NCI-H1694 treated with DMSO at 0.1 percent for 48 hours (cell line): Measurements from ENCODE around the gene C6orf15.
A peak's percentile ranks its signal among the peaks of the same experiment; 100 is the strongest.

ENCODE experiments used
- DNase-seq: peaks from one replicate; lab custom pipeline; 2025; lab: John Stamatoyannopoulos, UW

Gene C6orf15

GRCh38 chr6:31107052-31107451, 5.3 kb downstream of the C6orf15 start:
- DNase-seq, result no peak

DNA sequence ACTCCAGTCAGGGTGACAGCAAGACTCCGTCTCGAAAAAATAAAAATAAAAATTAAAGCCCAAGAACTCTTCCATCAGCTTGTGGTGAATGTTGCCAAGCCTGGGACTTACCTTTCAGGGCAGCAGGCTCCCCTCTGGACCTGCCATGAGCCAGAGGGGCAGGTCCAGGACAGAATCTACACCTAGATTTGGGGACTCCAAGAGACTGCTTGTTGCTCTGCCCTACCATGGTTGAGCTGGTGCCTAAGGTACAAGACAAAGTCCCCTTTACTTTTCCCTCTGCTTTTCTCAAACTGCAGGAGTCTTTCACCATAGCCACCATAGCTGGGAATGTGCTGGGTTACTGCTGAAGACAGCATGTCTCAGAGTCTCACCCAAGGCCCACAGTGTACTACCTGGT, 9.2 kb downstream of the C6orf15 start:
- DNase-seq, result no peak

- DNase-seq, result no peak
These were observed 13.9 kb downstream of the C6orf15 start for GRCh38 chr6:31098449-31098938.

- DNase-seq, result no peak
These were observed 15.7 kb downstream of the C6orf15 start for GRCh38 chr6:31096656-31097055.

DNA sequence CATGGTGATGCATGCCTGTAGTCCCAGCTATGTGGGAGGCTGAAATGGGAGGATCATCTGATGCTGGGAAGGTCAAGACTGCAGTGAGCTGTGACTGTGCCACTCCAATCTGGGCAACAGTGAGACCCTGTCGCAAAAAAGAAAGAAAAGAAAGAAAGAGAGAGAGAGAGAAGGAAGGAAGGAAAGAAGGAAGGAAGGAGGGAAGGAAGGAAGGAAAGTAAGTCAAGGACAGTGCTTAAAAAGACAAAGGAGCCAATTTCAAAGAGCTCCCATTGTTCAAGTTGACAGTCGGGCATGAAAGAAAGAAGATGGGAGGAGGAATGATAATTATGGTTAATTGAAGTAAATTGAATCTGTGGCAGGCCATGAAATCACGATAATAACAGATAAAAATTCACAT, 16.2 kb downstream of the C6orf15 start:
- DNase-seq, result no peak

DNA sequence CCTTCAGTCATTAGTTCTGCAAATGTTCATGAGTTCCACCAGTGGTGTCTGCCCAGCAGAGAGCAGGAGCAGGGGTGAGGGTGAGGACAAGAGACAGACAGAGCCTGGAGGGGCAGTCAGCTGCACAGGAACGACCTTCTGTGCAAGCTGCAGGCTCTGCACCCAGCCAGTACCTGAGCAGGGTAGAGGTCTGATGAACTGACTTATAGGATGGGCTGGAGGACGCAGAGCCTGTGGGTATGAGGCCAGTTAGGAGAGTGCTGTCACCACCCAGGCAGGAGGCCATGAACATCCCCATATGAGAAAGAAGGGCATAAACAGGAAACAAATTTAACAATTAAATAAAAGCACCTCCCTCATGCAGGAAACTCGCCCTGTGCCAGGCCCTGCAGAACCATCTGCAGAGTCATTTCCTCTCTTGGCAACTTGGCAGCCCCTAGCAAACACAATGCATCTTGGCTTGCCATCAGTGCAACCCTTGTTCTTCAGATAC, 17.9 kb downstream of the C6orf15 start:
- DNase-seq, result no peak

GRCh38 chr6:31092769-31093505, 19.4 kb downstream of the C6orf15 start:
- no peak for DNase-seq

DNA sequence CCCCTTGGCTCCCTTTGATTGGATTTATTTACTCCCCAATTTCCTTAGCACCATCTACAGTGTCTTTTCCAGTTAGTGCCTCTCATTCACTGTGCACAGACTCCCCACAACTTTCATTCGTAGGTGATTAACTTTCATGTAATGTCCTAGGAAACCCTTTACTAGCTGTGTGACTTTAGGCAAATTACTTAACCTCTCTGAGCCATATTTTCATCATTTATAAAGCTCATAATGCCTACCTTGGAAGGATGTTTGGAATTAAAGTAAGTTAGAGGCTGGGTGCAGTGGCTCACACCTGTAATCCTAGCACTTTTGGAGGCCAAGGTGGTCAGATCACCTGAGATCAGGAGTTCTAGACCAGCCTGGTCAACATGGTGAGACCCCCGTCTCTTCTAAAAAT, 20.1 kb downstream of the C6orf15 start:
- DNase-seq, result no peak

- no peak for DNase-seq
These were observed 20.7 kb downstream of the C6orf15 start for GRCh38 chr6:31091680-31092079.

DNA sequence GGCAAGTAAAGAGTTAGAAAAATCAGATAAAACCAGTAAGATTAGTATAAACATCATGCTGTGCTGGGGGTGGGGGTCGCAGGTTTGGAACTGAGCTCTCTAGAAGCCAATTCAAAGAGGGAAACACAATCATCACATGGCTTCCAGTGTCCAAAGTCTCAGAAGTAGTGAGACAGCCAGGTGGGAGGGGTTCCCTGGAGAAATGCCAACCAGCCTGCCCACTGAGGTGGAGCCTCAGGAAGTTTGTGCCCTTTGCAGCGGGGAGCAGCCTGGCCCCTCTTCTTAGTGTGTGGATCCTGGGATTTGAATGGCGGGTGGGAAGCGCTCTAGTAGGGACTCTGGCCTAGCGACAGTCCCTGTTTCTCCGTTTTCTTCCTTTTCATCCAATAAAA, 21.4 kb downstream of the C6orf15 start:
- no peak for DNase-seq

DNA sequence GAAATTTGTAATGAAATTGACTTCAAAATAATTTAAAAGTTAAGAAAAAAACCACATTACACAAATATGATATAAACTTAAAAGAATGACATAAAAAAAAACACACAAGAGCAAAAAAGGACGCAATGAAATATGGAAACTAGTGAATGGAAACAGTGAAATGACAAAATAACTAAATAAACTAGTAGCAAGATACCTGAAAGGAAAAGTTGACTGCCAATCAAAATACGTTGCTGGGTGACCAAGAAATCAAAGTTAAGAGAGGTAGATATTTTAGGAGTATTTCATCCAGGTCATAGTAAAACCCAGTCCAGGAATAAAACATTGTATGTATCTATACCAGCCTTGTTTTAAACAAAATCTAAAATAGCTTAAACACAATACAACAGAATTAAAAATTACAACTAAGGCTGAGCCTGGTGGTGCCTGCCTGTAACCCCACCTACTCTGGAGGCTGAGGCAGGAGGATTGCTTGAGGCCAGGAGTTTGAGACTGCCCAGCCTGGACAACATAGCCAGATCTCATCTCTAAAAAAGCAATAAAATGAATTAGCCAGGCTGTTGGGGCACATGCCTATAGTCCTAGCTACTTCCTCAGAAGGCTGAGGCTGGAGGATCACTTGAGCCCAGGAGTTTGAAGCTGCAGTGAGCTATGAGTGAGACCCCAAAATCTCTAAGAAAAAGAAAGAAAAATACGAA, 22.0 kb downstream of the C6orf15 start:
- DNase-seq, result no peak

- DNase-seq, result peak; percentile 77
These were observed 24.8 kb downstream of the C6orf15 start for GRCh38 chr6:31087494-31088089.

DNA sequence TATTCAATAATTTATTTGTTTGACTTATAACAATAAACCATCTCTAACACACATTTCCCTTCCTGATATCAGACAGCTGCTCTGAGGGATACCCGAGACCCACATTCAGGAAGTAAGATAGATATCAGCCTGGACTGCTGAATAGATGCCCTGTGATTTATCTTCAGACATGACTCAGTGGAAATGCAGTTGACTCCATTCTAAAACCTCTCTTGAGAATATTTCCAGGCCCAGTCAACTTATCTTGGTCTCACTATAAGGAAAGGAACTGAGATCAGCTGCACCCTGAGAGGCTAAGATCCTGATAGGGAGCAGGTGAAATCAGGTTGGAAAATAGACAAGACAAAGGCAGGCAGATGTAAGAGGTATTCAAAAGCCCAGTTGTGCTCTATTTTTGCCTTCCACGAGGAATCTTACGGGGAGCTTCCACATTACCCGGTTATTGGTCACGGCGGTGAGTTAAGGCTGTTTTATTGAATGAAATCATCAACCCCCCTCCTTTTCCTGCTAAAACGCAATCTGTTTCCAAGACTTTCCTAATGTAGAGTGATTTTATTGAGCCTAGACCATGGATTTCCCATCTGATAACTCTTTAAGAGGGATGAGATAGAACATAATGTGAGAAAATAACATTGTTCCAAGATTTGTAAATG, 25.5 kb downstream of the C6orf15 start:
- no peak for DNase-seq

DNA sequence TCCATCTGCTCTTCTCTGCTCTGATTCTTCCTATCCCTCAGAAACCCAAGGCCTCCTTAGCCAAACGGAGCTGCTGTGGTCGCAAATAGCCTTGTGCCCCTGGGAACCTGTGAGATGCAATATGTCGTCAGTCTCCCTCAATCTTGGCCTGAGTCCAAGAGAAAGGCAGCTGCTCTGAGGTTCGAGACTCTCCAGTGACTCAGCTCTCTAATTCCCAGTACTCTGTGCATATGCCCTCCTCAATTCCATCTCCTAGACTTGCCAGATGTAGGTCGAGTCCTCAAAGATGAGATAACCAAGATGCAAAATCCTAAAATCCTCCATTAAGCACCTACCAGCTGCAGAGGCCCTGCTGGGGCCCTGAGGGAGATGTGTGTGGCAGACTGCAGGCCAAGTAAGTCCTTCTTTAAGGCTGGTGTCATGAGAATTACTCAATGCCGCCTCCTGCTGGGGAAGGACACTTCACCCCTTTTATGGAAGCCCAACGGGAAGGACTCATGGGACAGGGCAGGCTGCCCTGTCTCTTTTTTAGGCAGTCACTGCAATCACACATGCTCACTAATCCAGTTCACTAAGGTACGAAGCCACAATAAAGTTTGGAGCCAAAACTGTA, 28.5 kb downstream of the C6orf15 start:
- DNase-seq, result peak; percentile 34

DNA sequence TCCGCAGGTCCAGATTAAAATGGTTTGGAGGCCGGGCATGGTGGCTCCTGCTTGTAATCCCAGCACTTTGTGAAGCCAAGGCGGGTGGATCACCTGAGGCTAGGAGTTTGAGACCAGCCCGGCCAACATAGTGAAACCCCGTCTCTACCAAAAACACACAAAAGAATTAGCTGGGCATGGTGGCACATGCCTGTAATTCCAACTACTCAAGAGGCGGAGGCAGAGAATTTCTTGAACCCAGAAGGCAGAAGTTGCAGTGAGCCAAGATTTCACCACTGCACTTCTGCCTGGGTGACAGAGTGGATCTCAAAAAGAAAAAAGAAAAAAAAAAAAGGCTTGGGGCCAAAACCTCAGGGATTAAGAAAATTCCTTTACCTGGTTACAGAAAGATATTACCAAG, 30.5 kb downstream of the C6orf15 start:
- no peak for DNase-seq

DNA sequence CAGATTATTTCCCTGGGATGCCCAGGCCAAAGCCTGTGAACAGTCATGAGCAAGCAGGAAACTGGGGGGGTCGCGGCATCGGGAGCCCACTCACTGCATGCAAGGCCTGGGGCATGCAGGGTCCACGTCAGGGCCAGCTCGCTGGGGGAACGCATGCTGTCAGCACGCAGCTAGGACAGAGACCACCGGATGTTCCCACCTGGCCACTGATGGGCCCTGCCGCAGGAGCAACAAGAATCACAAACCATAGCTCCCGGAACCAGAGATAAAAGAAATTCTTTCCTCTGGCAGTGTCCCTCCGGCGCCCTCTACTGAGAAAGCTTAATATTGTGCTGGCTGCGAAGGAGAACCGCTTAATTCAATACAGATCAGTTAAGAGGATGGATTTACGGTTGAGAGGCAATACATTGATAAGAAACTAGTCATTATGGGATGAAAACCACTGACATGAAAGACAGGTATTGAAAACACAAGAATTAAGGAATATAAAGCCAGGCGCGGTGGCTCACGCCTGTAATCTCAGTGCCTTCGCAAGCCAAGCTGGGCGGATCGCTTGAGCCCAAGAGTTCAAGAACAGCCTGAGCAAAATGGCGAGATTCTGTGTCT, 32.6 kb downstream of the C6orf15 start:
- peak; percentile 38 for DNase-seq

- no peak for DNase-seq
These were observed 35.8 kb downstream of the C6orf15 start for GRCh38 chr6:31076611-31077010.

- DNase-seq, result no peak
These were observed 36.8 kb downstream of the C6orf15 start for GRCh38 chr6:31075528-31075927.

GRCh38 chr6:31074401-31074800, 38.0 kb downstream of the C6orf15 start:
- DNase-seq, result no peak

DNA sequence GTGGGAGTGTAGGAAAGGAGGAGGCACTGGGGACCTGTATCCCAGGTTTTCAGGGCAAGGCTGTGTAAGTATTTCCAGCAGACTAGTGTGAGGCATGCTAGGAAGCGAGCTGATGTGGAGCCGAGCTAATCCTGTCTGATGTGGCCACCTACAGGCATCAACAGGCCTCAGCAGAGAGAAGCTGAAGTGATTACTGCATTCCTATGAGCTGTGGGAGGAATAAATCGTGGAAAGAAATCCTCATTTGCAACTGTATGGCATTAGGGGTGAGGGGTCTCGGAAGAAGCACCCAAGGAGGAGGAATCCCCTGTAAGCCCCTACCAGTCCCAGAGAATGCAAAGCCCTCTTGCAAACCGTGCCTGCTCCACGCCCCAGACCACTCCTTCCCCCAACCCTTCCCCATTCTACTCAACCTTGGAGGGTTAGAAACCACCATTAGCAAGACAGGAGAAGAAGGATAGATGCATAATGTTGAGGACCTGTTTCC, 41.6 kb downstream of the C6orf15 start:
- DNase-seq, result no peak

DNA sequence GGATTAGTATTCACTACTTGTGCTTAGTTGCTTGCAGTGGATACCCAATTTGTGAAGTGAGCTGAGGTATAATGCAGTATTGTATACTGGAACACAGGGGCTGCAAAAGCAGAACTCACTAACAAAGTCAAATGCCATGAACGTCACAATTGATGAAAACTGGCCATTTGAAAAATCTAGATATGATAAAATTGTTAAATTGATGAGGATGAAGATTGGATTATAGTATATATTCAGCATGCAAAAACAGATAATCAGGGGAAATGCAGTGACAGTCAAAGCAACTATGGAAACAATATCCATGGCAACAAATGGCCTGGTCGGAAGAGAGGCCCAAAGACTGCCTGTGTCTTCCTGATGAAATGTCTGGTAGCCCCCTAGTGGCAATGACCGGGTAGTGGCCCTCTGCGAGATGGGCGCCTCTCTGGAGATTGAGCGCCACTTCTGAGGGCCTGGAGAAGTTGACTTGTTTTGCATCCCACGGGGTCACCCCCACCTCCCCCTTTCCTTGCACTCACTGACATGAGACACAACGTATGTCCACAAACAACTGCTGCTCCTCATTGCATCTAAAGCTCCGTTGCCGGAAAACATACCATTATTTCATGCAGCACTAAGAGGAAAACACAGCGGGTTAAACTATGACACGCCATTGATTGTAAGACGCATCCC, 43.6 kb downstream of the C6orf15 start:
- peak; percentile 41 for DNase-seq
